GM12878 (cell line): ENCODE data around the gene TSHB.

Source experiments
- FOXK2 ChIP-seq: fragments of 450-650 bp; IDR thresholded peaks from 2 replicates; pipeline ENCODE4 v1.6.1; 2017; ENCODE audit warnings: mild to moderate bottlenecking, moderate library complexity
- TF ChIP-seq, protein P1 (sequence below), 3 experiments: IDR thresholded peaks in 2 of 3; conservative IDR thresholded peaks in 1 of 3; 2 replicates each; pipeline ENCODE4 v1.5.1; 2011; ENCODE audit warnings: low read depth in 3 of 3, low read length in 3 of 3, mild to moderate bottlenecking in 3 of 3, control low read depth in 2 of 3, moderate library complexity in 2 of 3, inconsistent platforms in 1 of 3, mixed read lengths in 1 of 3; ENCODE audit not compliant: control insufficient read depth in 2 of 3, insufficient read depth in 1 of 3; ENCODE audit errors: extremely low read depth in 1 of 3
- TF ChIP-seq, protein P2 (sequence below): IDR thresholded peaks from 2 replicates; pipeline ENCODE4 v1.6.1; 2011; ENCODE audit warnings: low read depth, low read length, improper control_type of control experiment, borderline replicate concordance

DNA sequence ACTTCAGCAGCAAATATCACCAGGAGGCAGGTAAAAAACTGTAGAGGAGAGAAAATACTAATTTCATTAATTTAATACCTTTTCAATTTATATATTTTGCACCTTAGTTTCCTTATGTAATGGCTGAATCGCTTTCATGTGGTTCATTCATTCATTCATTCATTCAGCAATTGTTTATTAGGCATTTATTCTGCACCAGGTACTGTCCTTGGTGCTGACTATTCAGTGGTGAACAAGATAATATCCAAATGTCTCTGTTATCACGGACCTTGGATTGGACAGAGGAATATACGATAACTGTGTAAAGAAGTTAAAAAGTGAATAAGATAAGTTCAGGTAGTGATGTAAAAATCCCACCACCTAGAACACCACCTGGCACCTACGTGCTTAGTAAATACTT, 30.9 kb downstream of the TSHB start:
- TF ChIP-seq, protein P1, sequence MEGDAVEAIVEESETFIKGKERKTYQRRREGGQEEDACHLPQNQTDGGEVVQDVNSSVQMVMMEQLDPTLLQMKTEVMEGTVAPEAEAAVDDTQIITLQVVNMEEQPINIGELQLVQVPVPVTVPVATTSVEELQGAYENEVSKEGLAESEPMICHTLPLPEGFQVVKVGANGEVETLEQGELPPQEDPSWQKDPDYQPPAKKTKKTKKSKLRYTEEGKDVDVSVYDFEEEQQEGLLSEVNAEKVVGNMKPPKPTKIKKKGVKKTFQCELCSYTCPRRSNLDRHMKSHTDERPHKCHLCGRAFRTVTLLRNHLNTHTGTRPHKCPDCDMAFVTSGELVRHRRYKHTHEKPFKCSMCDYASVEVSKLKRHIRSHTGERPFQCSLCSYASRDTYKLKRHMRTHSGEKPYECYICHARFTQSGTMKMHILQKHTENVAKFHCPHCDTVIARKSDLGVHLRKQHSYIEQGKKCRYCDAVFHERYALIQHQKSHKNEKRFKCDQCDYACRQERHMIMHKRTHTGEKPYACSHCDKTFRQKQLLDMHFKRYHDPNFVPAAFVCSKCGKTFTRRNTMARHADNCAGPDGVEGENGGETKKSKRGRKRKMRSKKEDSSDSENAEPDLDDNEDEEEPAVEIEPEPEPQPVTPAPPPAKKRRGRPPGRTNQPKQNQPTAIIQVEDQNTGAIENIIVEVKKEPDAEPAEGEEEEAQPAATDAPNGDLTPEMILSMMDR (IDR thresholded peaks at IDR 0.05 in 2 of 3, conservative IDR thresholded peaks at IDR 0.05 in 1 of 3; ENCODE audit: control insufficient read depth in 2 of 3, extremely low read depth in 1 of 3, insufficient read depth in 1 of 3, low read depth in 3 of 3, low read length in 3 of 3), result no peak
- TF ChIP-seq, protein P2, sequence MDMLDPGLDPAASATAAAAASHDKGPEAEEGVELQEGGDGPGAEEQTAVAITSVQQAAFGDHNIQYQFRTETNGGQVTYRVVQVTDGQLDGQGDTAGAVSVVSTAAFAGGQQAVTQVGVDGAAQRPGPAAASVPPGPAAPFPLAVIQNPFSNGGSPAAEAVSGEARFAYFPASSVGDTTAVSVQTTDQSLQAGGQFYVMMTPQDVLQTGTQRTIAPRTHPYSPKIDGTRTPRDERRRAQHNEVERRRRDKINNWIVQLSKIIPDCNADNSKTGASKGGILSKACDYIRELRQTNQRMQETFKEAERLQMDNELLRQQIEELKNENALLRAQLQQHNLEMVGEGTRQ, result no peak
- TF ChIP-seq FOXK2, result no peak
